WTC11 (cell line): ENCODE results near the gene SERAC1. TPM values are rescaled to one million over a fixed set of nuclear protein-coding genes. Genes with fewer than 3 reads are reported as not detected.

Experiments
- ATAC-seq: fragments of 200-7000 bp; cut with Tn5 transposase; 2 replicates; pipeline ENCODE4 v1.10.0; 2021; ENCODE audit warnings: mild to moderate bottlenecking, moderate library complexity
- CTCF ChIA-PET: fragments of 300-600 bp; sonication (Branson Sonifier 250); formaldehyde crosslinking; loops from one replicate; lab custom pipeline; 2021; ENCODE audit warnings: antibody characterized with exemption; lab: Charles Lee
- POLR2A ChIA-PET: fragments of 350-600 bp; sonication (Branson Sonifier 250); formaldehyde crosslinking; loops from one replicate; lab custom pipeline; 2021; ENCODE audit warnings: antibody characterized with exemption; lab: Charles Lee
- DNase-seq: peaks from one replicate; pipeline ENCODE4 v3.0.0; 2021; ENCODE audit warnings: low spot score
- H3K27ac Mint-ChIP-seq: 2 replicates; pipeline ENCODE4 v1.8.0; 2021; ENCODE audit warnings: mixed read lengths
- H3K27me3 Mint-ChIP-seq: 2 replicates; pipeline ENCODE4 v1.8.0; 2021; ENCODE audit warnings: low read depth, mild to moderate bottlenecking, moderate library complexity, mixed read lengths
- H3K36me3 Mint-ChIP-seq: 2 replicates; pipeline ENCODE4 v1.8.0; 2021; ENCODE audit warnings: mixed read lengths
- H3K4me1 Mint-ChIP-seq: 2 replicates; pipeline ENCODE4 v1.8.0; 2022; ENCODE audit warnings: mixed read lengths
- H3K4me3 Mint-ChIP-seq: 2 replicates; pipeline ENCODE4 v1.8.0; 2021; ENCODE audit warnings: mild to moderate bottlenecking, moderate library complexity, mixed read lengths
- H3K9me3 Mint-ChIP-seq: 2 replicates; pipeline ENCODE4 v1.8.0; 2021; ENCODE audit warnings: mixed read lengths
- ATF1 ChIP-seq: sonication (generic); formaldehyde crosslinking; IDR thresholded peaks from 2 replicates; pipeline ENCODE4 v1.8.1; 2023; ENCODE audit warnings: mild to moderate bottlenecking, moderate library complexity, missing genetic modification reagents
- CBFB ChIP-seq: sonication (generic); formaldehyde crosslinking; IDR thresholded peaks from 2 replicates; pipeline ENCODE4 v1.8.1; 2022; ENCODE audit warnings: mild to moderate bottlenecking, low read depth, missing genetic modification reagents
- ELF4 ChIP-seq: sonication (generic); formaldehyde crosslinking; IDR thresholded peaks from 2 replicates; pipeline ENCODE4 v1.8.1; 2022; ENCODE audit warnings: low read depth, mild to moderate bottlenecking, moderate library complexity, missing genetic modification reagents
- EMX1 ChIP-seq: fragments of 250-450 bp; sonication (Bioruptor Pico); IDR thresholded peaks from 2 replicates; pipeline ENCODE4 v1.8.0; 2021; ENCODE audit warnings: mild to moderate bottlenecking
- FOXK1 ChIP-seq: sonication (generic); formaldehyde crosslinking; IDR thresholded peaks from 2 replicates; pipeline ENCODE4 v1.8.0; 2022; ENCODE audit warnings: mild to moderate bottlenecking, moderate library complexity, missing genetic modification reagents
- GTF2I ChIP-seq: fragments of 250-450 bp; sonication (Bioruptor Pico); conservative IDR thresholded peaks from 2 replicates; pipeline ENCODE4 v1.4.0; 2021; ENCODE audit warnings: mild to moderate bottlenecking
- HMGA2 ChIP-seq: fragments of 250-450 bp; sonication (Bioruptor Pico); IDR thresholded peaks from 2 replicates; pipeline ENCODE4 v1.4.0; 2021; ENCODE audit warnings: mild to moderate bottlenecking, moderate library complexity
- IRF2 ChIP-seq: sonication (generic); formaldehyde crosslinking; IDR thresholded peaks from 2 replicates; pipeline ENCODE4 v1.8.0; 2022; ENCODE audit warnings: low read depth, missing genetic modification reagents, borderline replicate concordance
- NR3C1 ChIP-seq: sonication (generic); formaldehyde crosslinking; conservative IDR thresholded peaks from 2 replicates; pipeline ENCODE4 v1.8.1; 2023; ENCODE audit warnings: low read depth, mild to moderate bottlenecking, missing genetic modification reagents
- SMAD3 ChIP-seq: sonication (generic); formaldehyde crosslinking; IDR thresholded peaks from 2 replicates; pipeline ENCODE4 v1.8.0; 2022; ENCODE audit warnings: missing genetic modification reagents, mild to moderate bottlenecking, borderline replicate concordance
- SMAD4 ChIP-seq: sonication (generic); formaldehyde crosslinking; IDR thresholded peaks from 2 replicates; pipeline ENCODE4 v1.8.0; 2022; ENCODE audit warnings: mild to moderate bottlenecking, missing genetic modification reagents
- TEAD1 ChIP-seq: sonication (generic); formaldehyde crosslinking; IDR thresholded peaks from 2 replicates; pipeline ENCODE4 v1.8.0; 2022; ENCODE audit warnings: mild to moderate bottlenecking, missing genetic modification reagents
- ZNF219 ChIP-seq: sonication (generic); formaldehyde crosslinking; IDR thresholded peaks from 2 replicates; pipeline ENCODE4 v1.8.0; 2023; ENCODE audit warnings: missing genetic modification reagents, mild to moderate bottlenecking, borderline replicate concordance
- ZNF317 ChIP-seq: sonication (generic); formaldehyde crosslinking; IDR thresholded peaks from 2 replicates; pipeline ENCODE4 v1.8.1; 2023; ENCODE audit warnings: low read depth, mild to moderate bottlenecking, moderate library complexity, missing genetic modification reagents, borderline replicate concordance
- ZNF396 ChIP-seq: fragments of 250-450 bp; sonication (Bioruptor Pico); IDR thresholded peaks from 2 replicates; pipeline ENCODE4 v1.8.0; 2021; ENCODE audit warnings: mild to moderate bottlenecking, moderate library complexity, borderline replicate concordance
- ZNF416 ChIP-seq: fragments of 250-450 bp; sonication (Bioruptor Pico); IDR thresholded peaks from 2 replicates; pipeline ENCODE4 v1.9.0; 2021; ENCODE audit warnings: mild to moderate bottlenecking, inconsistent platforms
- ZNF425 ChIP-seq: fragments of 250-450 bp; sonication (Bioruptor Pico); conservative IDR thresholded peaks from 2 replicates; pipeline ENCODE4 v1.9.0; 2021; ENCODE audit warnings: mild to moderate bottlenecking
- ZNF532 ChIP-seq: fragments of 250-450 bp; sonication (Bioruptor Pico); IDR thresholded peaks from 2 replicates; pipeline ENCODE4 v1.9.0; 2021; ENCODE audit warnings: mild to moderate bottlenecking, borderline replicate concordance
- total RNA-seq: library from RNA; stranded (reverse); gene quantifications from 3 replicates; pipeline ENCODE4 v1.2.3, GENCODE V29; 2021
- TF ChIP-seq, protein P1 (sequence below): sonication (generic); formaldehyde crosslinking; IDR thresholded peaks from 2 replicates; pipeline ENCODE4 v1.8.1; 2023; ENCODE audit warnings: mild to moderate bottlenecking, missing genetic modification reagents, moderate library complexity
- TF ChIP-seq, protein P2 (sequence below): sonication (generic); formaldehyde crosslinking; conservative IDR thresholded peaks from 2 replicates; pipeline ENCODE4 v1.8.1; 2023; ENCODE audit warnings: mild to moderate bottlenecking, low read depth, missing genetic modification reagents, moderate library complexity

The SERAC1 gene
- total RNA-seq, 1 experiment from 2014 or later: 14.1 TPM

GRCh38 chr6:158095031-158095430 is 73.0 kb downstream of the SERAC1 start:
- no peaks in the 10 kb centered on the region for H3K4me1 Mint-ChIP-seq
- no peak overlapping the region for H3K4me3 Mint-ChIP-seq
- H3K27ac Mint-ChIP-seq: no peak overlapping the region
- H3K27me3 Mint-ChIP-seq: no peaks in the 10 kb centered on the region
- POLR2A ChIA-PET: no interaction called here
- H3K36me3 Mint-ChIP-seq: peaks cover 9% of the 10 kb centered on the region; the same call in 1 of the 2 replicates
- H3K9me3 Mint-ChIP-seq: no peaks in the 10 kb centered on the region
- no peak for DNase-seq
- no peak for TF ChIP-seq NR3C1 (CRISPR knock-in tag)
- TF ChIP-seq ATF1: no peak
- TF ChIP-seq IRF2 (CRISPR knock-in tag): no peak
- TF ChIP-seq, protein P1, sequence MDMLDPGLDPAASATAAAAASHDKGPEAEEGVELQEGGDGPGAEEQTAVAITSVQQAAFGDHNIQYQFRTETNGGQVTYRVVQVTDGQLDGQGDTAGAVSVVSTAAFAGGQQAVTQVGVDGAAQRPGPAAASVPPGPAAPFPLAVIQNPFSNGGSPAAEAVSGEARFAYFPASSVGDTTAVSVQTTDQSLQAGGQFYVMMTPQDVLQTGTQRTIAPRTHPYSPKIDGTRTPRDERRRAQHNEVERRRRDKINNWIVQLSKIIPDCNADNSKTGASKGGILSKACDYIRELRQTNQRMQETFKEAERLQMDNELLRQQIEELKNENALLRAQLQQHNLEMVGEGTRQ (CRISPR knock-in tag): no peak
- no peak for TF ChIP-seq GTF2I (CRISPR knock-in tag)
- TF ChIP-seq ZNF425 (CRISPR knock-in tag): no peak
- TF ChIP-seq SMAD3 (CRISPR knock-in tag): no peak
- TF ChIP-seq EMX1 (CRISPR knock-in tag): no peak
- ATAC-seq: no peak
- CTCF ChIA-PET: no interaction called here

- POLR2A ChIA-PET: no interaction called here
- Mint-ChIP-seq H3K27ac (no peak overlapping the region), H3K27me3 (no peaks in the 10 kb centered on the region), H3K4me1 (no peaks in the 10 kb centered on the region), H3K4me3 (no peak overlapping the region), H3K9me3 (no peaks in the 10 kb centered on the region)
- DNase-seq (no peak), ATAC-seq (no peak)
- TF ChIP-seq ZNF219 (no peak), IRF2 (CRISPR knock-in tag) (no peak), TEAD1 (no peak), ZNF416 (CRISPR knock-in tag) (no peak), ELF4 (CRISPR knock-in tag) (no peak), ZNF317 (CRISPR knock-in tag) (no peak), ZNF396 (CRISPR knock-in tag) (no peak), SMAD4 (no peak), FOXK1 (CRISPR knock-in tag) (no peak), ZNF532 (CRISPR knock-in tag) (no peak), HMGA2 (CRISPR knock-in tag) (no peak), CBFB (no peak)
- TF ChIP-seq, protein P2, sequence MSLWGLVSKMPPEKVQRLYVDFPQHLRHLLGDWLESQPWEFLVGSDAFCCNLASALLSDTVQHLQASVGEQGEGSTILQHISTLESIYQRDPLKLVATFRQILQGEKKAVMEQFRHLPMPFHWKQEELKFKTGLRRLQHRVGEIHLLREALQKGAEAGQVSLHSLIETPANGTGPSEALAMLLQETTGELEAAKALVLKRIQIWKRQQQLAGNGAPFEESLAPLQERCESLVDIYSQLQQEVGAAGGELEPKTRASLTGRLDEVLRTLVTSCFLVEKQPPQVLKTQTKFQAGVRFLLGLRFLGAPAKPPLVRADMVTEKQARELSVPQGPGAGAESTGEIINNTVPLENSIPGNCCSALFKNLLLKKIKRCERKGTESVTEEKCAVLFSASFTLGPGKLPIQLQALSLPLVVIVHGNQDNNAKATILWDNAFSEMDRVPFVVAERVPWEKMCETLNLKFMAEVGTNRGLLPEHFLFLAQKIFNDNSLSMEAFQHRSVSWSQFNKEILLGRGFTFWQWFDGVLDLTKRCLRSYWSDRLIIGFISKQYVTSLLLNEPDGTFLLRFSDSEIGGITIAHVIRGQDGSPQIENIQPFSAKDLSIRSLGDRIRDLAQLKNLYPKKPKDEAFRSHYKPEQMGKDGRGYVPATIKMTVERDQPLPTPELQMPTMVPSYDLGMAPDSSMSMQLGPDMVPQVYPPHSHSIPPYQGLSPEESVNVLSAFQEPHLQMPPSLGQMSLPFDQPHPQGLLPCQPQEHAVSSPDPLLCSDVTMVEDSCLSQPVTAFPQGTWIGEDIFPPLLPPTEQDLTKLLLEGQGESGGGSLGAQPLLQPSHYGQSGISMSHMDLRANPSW (CRISPR knock-in tag): no peak
- TF ChIP-seq, all 79 proteins: peak for 0
- CTCF ChIA-PET: no interaction called here
- H3K36me3 Mint-ChIP-seq: peaks cover 13% of the 10 kb centered on the region; the same call in 1 of the 2 replicates
Measured at GRCh38 chr6:158092806-158093205, 75.3 kb downstream of the SERAC1 start.
